GM12878 (cell line): ENCODE data around the gene PROSER2.

Source experiments
- CHD4 ChIP-seq: fragments of 200-600 bp; sonication (generic); IDR thresholded peaks from 2 replicates; pipeline ENCODE4 v1.6.1; 2016; ENCODE audit warnings: mild to moderate bottlenecking
- DPF2 ChIP-seq: fragments of 450-650 bp; IDR thresholded peaks from 2 replicates; pipeline ENCODE4 v1.6.1; 2017; ENCODE audit warnings: mild to moderate bottlenecking
- GABPA ChIP-seq: IDR thresholded peaks from 2 replicates; pipeline ENCODE4 v1.6.1; 2014; ENCODE audit warnings: antibody characterized with exemption, low read depth, mild to moderate bottlenecking, inconsistent platforms
- TF ChIP-seq, protein P1 (sequence below): IDR thresholded peaks from 2 replicates; pipeline ENCODE4 v1.6.1; 2012; ENCODE audit warnings: low read depth, low read length, improper control_type of control experiment
- TF ChIP-seq, protein P2 (sequence below): fragments of 150-350 bp; IDR thresholded peaks from 2 replicates; pipeline ENCODE4 v1.6.1; 2016; ENCODE audit warnings: low read depth, low read length

DNA sequence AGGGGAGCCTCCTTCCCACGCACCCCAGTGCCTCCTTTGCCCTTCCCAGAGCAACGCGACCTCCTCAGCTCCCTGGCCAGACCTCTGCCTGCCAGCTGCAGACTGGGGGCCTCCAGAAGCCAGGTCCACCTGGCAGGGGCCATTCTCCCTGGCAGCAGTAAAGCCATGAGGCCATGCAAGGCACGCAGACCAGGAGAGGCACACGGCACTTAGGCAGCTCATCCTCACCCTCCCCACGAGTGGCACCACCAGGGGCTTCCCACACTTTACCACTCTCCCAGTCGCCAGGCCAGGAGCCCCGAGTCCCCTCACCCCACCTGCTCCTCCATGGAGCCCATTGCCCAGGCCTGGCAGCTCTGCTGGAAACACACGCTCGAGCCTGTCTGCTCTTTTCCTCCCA is 85.4 kb downstream of the PROSER2 start:
- TF ChIP-seq, protein P1, sequence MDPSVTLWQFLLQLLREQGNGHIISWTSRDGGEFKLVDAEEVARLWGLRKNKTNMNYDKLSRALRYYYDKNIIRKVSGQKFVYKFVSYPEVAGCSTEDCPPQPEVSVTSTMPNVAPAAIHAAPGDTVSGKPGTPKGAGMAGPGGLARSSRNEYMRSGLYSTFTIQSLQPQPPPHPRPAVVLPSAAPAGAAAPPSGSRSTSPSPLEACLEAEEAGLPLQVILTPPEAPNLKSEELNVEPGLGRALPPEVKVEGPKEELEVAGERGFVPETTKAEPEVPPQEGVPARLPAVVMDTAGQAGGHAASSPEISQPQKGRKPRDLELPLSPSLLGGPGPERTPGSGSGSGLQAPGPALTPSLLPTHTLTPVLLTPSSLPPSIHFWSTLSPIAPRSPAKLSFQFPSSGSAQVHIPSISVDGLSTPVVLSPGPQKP, result no peak
- no peak for TF ChIP-seq CHD4
- TF ChIP-seq, protein P2, sequence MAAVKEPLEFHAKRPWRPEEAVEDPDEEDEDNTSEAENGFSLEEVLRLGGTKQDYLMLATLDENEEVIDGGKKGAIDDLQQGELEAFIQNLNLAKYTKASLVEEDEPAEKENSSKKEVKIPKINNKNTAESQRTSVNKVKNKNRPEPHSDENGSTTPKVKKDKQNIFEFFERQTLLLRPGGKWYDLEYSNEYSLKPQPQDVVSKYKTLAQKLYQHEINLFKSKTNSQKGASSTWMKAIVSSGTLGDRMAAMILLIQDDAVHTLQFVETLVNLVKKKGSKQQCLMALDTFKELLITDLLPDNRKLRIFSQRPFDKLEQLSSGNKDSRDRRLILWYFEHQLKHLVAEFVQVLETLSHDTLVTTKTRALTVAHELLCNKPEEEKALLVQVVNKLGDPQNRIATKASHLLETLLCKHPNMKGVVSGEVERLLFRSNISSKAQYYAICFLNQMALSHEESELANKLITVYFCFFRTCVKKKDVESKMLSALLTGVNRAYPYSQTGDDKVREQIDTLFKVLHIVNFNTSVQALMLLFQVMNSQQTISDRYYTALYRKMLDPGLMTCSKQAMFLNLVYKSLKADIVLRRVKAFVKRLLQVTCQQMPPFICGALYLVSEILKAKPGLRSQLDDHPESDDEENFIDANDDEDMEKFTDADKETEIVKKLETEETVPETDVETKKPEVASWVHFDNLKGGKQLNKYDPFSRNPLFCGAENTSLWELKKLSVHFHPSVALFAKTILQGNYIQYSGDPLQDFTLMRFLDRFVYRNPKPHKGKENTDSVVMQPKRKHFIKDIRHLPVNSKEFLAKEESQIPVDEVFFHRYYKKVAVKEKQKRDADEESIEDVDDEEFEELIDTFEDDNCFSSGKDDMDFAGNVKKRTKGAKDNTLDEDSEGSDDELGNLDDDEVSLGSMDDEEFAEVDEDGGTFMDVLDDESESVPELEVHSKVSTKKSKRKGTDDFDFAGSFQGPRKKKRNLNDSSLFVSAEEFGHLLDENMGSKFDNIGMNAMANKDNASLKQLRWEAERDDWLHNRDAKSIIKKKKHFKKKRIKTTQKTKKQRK, result no peak
- TF ChIP-seq GABPA, result no peak
- TF ChIP-seq DPF2, result no peak
